ENCODE data around the gene IL20RB.

Gene IL20RB

DNA sequence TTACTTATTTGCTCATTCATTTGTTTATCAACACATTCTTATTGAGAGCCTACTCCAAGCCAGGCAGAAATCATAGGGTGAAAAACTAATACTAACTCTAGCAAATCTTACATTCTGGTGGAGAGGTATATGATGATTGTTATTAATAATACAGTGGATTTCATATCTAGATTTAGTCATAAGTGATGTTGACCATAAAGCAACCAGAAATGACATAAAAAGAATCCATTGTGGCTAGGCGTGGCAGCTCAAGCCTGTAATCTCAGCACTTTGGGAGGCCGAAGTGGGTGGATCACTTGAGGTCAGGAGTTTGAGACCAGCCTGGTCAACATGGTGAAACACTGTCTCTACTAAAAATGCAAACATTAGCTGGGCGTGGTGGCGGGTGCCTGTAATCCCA lies 26.2 kb upstream of the IL20RB start:
- ChIA-PET POLR2A (no interaction called here), CTCF (no interaction called here)
- no peak for DNase-seq (ENCODE audit: extremely low spot score)
- no peak for TF ChIP-seq LEF1 (IDR thresholded peaks at IDR 0.05; ENCODE audit: borderline replicate concordance)
- no peak for TF ChIP-seq FOXK2 (IDR thresholded peaks at IDR 0.05)
- TF ChIP-seq SP1 (IDR thresholded peaks at IDR 0.05), result no peak
- no peak for TF ChIP-seq CTBP1 (IDR thresholded peaks at IDR 0.05; ENCODE audit: borderline replicate concordance)
- TF ChIP-seq L3MBTL2 (conservative IDR thresholded peaks at IDR 0.05), result no peak
- no peak for TF ChIP-seq NFRKB (IDR thresholded peaks at IDR 0.05)
- TF ChIP-seq HDGF (IDR thresholded peaks at IDR 0.05; ENCODE audit: borderline replicate concordance), result no peak
- TF ChIP-seq ARNT (IDR thresholded peaks at IDR 0.05), result no peak
- TF ChIP-seq TARDBP (IDR thresholded peaks at IDR 0.05), result no peak
- no peak for TF ChIP-seq PKNOX1 (IDR thresholded peaks at IDR 0.05)
- no peak for TF ChIP-seq SUZ12 (IDR thresholded peaks at IDR 0.05)
- no peak for TF ChIP-seq ELF4 (IDR thresholded peaks at IDR 0.05)
- no peak for TF ChIP-seq FOXA1 (IDR thresholded peaks at IDR 0.05)
- no peak for TF ChIP-seq BHLHE40 (IDR thresholded peaks at IDR 0.05; ENCODE audit: borderline replicate concordance)

DNA sequence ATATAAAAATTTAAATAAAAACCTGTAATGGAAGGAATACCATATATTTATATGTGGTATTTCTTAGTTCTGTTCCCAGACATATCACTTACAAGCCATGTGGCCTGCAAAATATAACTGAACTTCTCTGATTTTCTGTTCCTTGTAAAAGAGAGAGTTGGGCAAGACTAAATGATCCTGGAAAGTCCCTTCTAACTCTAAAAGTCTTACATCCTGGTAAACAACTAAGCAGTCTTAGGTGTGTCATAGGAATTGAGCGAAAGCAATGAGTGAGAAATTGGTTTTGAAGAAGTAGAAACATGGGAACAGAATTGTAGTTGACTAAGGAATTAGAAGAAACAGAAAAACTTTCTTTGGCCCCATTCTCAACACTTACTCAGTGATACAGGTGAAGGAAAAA lies 25.3 kb upstream of the IL20RB start:
- CTCF ChIA-PET, result no interaction called here
- no peak for DNase-seq (ENCODE audit: extremely low spot score)
- no peak for TF ChIP-seq PKNOX1 (IDR thresholded peaks at IDR 0.05)
- TF ChIP-seq ZNF384 (IDR thresholded peaks at IDR 0.05), result no peak
- no peak for TF ChIP-seq FOXM1 (IDR thresholded peaks at IDR 0.05; ENCODE audit: borderline replicate concordance)
- TF ChIP-seq FOXA1 (IDR thresholded peaks at IDR 0.05), result no peak
- TF ChIP-seq ELF4 (IDR thresholded peaks at IDR 0.05), result no peak
- TF ChIP-seq FOXK2 (IDR thresholded peaks at IDR 0.05), result no peak
- TF ChIP-seq LEF1 (IDR thresholded peaks at IDR 0.05; ENCODE audit: borderline replicate concordance), result no peak
- POLR2A ChIA-PET, result no interaction called here

- no peak for TF ChIP-seq FOXM1 (IDR thresholded peaks at IDR 0.05; ENCODE audit: borderline replicate concordance)
- no peak for TF ChIP-seq TARDBP (IDR thresholded peaks at IDR 0.05)
- TF ChIP-seq SP1 (IDR thresholded peaks at IDR 0.05), result no peak
- TF ChIP-seq ZNF384 (IDR thresholded peaks at IDR 0.05), result no peak
- no peak for TF ChIP-seq LEF1 (IDR thresholded peaks at IDR 0.05; ENCODE audit: borderline replicate concordance)
- TF ChIP-seq HDGF (IDR thresholded peaks at IDR 0.05; ENCODE audit: borderline replicate concordance), result no peak
- TF ChIP-seq L3MBTL2 (conservative IDR thresholded peaks at IDR 0.05), result no peak
- TF ChIP-seq ARNT (IDR thresholded peaks at IDR 0.05), result no peak
- no peak for TF ChIP-seq FOXK2 (IDR thresholded peaks at IDR 0.05)
- no peak for TF ChIP-seq NFRKB (IDR thresholded peaks at IDR 0.05)
- TF ChIP-seq SUZ12 (IDR thresholded peaks at IDR 0.05), result no peak
- TF ChIP-seq CTBP1 (IDR thresholded peaks at IDR 0.05; ENCODE audit: borderline replicate concordance), result no peak
- TF ChIP-seq FOXA1 (IDR thresholded peaks at IDR 0.05), result no peak
- no peak for TF ChIP-seq BHLHE40 (IDR thresholded peaks at IDR 0.05; ENCODE audit: borderline replicate concordance)
- TF ChIP-seq PKNOX1 (IDR thresholded peaks at IDR 0.05), result no peak
- no peak for TF ChIP-seq ELF4 (IDR thresholded peaks at IDR 0.05)
- CTCF ChIA-PET, result no interaction called here
- POLR2A ChIA-PET, result no interaction called here
- no peak for DNase-seq (ENCODE audit: extremely low spot score)
These were observed 24.6 kb upstream of the IL20RB start for GRCh38 chr3:136932978-136933772.

DNA sequence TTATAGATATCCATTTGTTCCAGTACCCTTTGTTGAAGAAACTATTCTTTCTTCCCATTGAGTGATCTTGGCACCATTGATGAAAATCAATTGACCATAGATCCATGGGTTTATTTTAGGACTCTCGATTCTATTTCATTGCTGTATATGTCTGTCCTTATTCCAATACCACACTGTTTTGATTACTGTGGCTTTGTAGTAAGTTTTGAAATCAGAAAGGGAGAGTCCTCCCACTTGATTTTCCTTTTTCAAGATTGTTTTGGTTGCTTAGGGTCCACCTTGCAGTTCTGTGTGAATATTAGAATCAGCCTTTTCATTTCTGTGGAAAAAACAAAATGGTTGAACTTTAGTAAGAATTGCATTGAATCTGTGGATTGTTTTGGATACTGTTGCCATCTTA lies 20.6 kb upstream of the IL20RB start:
- POLR2A ChIA-PET, result no interaction called here
- TF ChIP-seq SP1 (IDR thresholded peaks at IDR 0.05) (no peak), SUZ12 (IDR thresholded peaks at IDR 0.05) (no peak), BHLHE40 (IDR thresholded peaks at IDR 0.05; ENCODE audit: borderline replicate concordance) (no peak), L3MBTL2 (conservative IDR thresholded peaks at IDR 0.05) (no peak), LEF1 (IDR thresholded peaks at IDR 0.05; ENCODE audit: borderline replicate concordance) (no peak), PKNOX1 (IDR thresholded peaks at IDR 0.05) (no peak), NFRKB (IDR thresholded peaks at IDR 0.05) (no peak), ARNT (IDR thresholded peaks at IDR 0.05) (no peak), ZNF384 (IDR thresholded peaks at IDR 0.05) (no peak), ELF4 (IDR thresholded peaks at IDR 0.05) (no peak), FOXA1 (IDR thresholded peaks at IDR 0.05) (no peak), FOXM1 (IDR thresholded peaks at IDR 0.05; ENCODE audit: borderline replicate concordance) (no peak), CTBP1 (IDR thresholded peaks at IDR 0.05; ENCODE audit: borderline replicate concordance) (no peak), TARDBP (IDR thresholded peaks at IDR 0.05) (no peak), FOXK2 (IDR thresholded peaks at IDR 0.05) (no peak), HDGF (IDR thresholded peaks at IDR 0.05; ENCODE audit: borderline replicate concordance) (no peak)
- CTCF ChIA-PET, result no interaction called here
- DNase-seq (ENCODE audit: extremely low spot score), result no peak

DNA sequence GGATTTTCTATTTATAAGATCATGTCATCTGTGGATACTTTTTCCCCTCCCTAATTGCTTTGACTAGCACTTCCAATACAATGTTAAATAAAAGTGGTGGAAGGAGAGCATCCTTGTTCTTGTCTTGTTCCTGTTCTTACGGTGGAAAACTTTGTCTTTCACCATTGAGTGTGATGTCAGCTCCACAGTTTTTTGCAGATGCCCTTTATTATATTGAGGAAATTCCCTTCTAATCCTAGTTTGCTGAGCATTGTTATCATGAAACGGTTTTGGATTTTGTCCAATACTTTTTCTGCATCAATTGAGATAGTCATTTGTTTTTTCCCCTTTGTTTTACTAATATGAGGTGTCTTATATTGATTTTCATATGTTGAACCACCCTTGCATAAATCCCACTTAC lies 19.9 kb upstream of the IL20RB start:
- ChIA-PET CTCF (interaction anchor here (1.6 kb wide), 1 partner anchor 76 kb away, joined by 3 read pairs; no protein-coding TSS in a partner anchor), POLR2A (no interaction called here)
- no peak for DNase-seq (ENCODE audit: extremely low spot score)
- TF ChIP-seq FOXK2 (IDR thresholded peaks at IDR 0.05) (no peak), ARNT (IDR thresholded peaks at IDR 0.05) (no peak), TARDBP (IDR thresholded peaks at IDR 0.05) (no peak), PKNOX1 (IDR thresholded peaks at IDR 0.05) (no peak), ZNF384 (IDR thresholded peaks at IDR 0.05) (no peak), ELF4 (IDR thresholded peaks at IDR 0.05) (no peak), FOXM1 (IDR thresholded peaks at IDR 0.05; ENCODE audit: borderline replicate concordance) (no peak), L3MBTL2 (conservative IDR thresholded peaks at IDR 0.05) (no peak)
